CD14-positive monocyte (primary cell): ENCODE results near the gene CD180. TPM values are rescaled to one million over a fixed set of nuclear protein-coding genes. Genes with fewer than 3 reads are reported as not detected.
A peak's percentile ranks its signal among the peaks of the same experiment; 100 is the strongest.

Experiments used
- DNase-seq, 3 donors: peaks; one replicate each; pipeline ENCODE4 v3.0.0-alpha.2; 2011 to 2022
- H2AFZ ChIP-seq: 2 replicates; pipeline ENCODE4 v1.6.0; 2012; ENCODE audit warnings: mild to moderate bottlenecking, low read depth, low read length, inconsistent platforms; ENCODE audit not compliant: insufficient read depth, poor library complexity, severe bottlenecking
- H3K27ac ChIP-seq, 2 donors: 1 replicate in 1 of 2; 2 replicates in 1 of 2; pipeline ENCODE4 v1.5.1; 2012 to 2013; ENCODE audit warnings: low read length in 2 of 2, control low read depth in 1 of 2, inconsistent platforms in 1 of 2, low read depth in 1 of 2, mild to moderate bottlenecking in 1 of 2
- H3K27me3 ChIP-seq, 2 donors: one replicate each; pipeline versions ENCODE4 v1.6.0 to v1.6.1; 2011 to 2013; ENCODE audit warnings: low read length in 2 of 2; ENCODE audit not compliant: control insufficient read depth in 2 of 2, insufficient read depth in 2 of 2
- H3K36me3 ChIP-seq, 2 donors: replicated peaks in 1 of 2; 1 replicate in 1 of 2; 2 replicates in 1 of 2; pipeline versions ENCODE4 v1.5.1 to v1.6.1; 2012 to 2013; ENCODE audit warnings: low read length in 2 of 2, control low read depth in 1 of 2, inconsistent platforms in 1 of 2, mild to moderate bottlenecking in 1 of 2; ENCODE audit not compliant: insufficient read depth in 2 of 2, control insufficient read depth in 1 of 2
- H3K4me1 ChIP-seq, 2 donors: 1 replicate in 1 of 2; 2 replicates in 1 of 2; pipeline versions ENCODE4 v1.5.1 to v1.6.1; 2012 to 2013; ENCODE audit warnings: low read length in 2 of 2, control low read depth in 1 of 2, inconsistent platforms in 1 of 2, mild to moderate bottlenecking in 1 of 2, moderate library complexity in 1 of 2; ENCODE audit not compliant: insufficient read depth in 2 of 2, control insufficient read depth in 1 of 2
- H3K4me2 ChIP-seq: replicated peaks from 2 replicates; pipeline ENCODE3; 2012; ENCODE audit warnings: low read length, moderate library complexity, mild to moderate bottlenecking; ENCODE audit not compliant: poor library complexity, severe bottlenecking; ENCODE audit errors: extremely low read depth
- H3K4me3 ChIP-seq, 3 experiments: fragments of 200-600 bp in 1 of 3; sonication (generic) in 1 of 3; replicated peaks in 1 of 3; 1 replicate in 2 of 3; 2 replicates in 1 of 3; pipeline ENCODE4 v1.5.1; 2011 to 2013; ENCODE audit warnings: low read length in 3 of 3, mild to moderate bottlenecking in 3 of 3, control low read depth in 2 of 3, low read depth in 2 of 3, inconsistent platforms in 1 of 3, moderate library complexity in 1 of 3
- H3K79me2 ChIP-seq: 2 replicates; pipeline ENCODE4 v1.6.0; 2012; ENCODE audit warnings: mild to moderate bottlenecking, control low read depth, inconsistent platforms, low read length, moderate library complexity; ENCODE audit not compliant: insufficient read depth
- H3K9ac ChIP-seq: 2 replicates; pipeline ENCODE4 v1.6.0; 2017; ENCODE audit warnings: low read length, mild to moderate bottlenecking; ENCODE audit not compliant: insufficient read depth, poor library complexity, severe bottlenecking
- H3K9me3 ChIP-seq, 2 donors: replicated peaks in 1 of 2; 1 replicate in 1 of 2; 2 replicates in 1 of 2; pipeline versions ENCODE4 v1.5.1 to v1.6.1; 2012 to 2013; ENCODE audit warnings: low read length in 2 of 2, control low read depth in 1 of 2; ENCODE audit not compliant: control insufficient read depth in 1 of 2, insufficient read depth in 1 of 2
- H4K20me1 ChIP-seq: 2 replicates; pipeline ENCODE4 v1.6.0; 2012; ENCODE audit warnings: mild to moderate bottlenecking, low read length, control low read depth, moderate library complexity; ENCODE audit not compliant: insufficient read depth
- H3K27ac Mint-ChIP-seq, 7 donors: one replicate each; pipeline ENCODE4 v1.8.0; 2020; ENCODE audit warnings: mild to moderate bottlenecking in 7 of 7, mixed read lengths in 7 of 7, moderate library complexity in 6 of 7, inconsistent platforms in 2 of 7
- H3K27me3 Mint-ChIP-seq, 3 donors: one replicate each; pipeline ENCODE4 v1.8.0; 2021 to 2022; ENCODE audit warnings: low read depth in 3 of 3, mild to moderate bottlenecking in 3 of 3, mixed read lengths in 3 of 3, moderate library complexity in 3 of 3, inconsistent platforms in 1 of 3
- H3K36me3 Mint-ChIP-seq, 2 donors: one replicate each; pipeline ENCODE4 v1.8.0; 2020; ENCODE audit warnings: mixed read lengths in 2 of 2, inconsistent platforms in 1 of 2, mild to moderate bottlenecking in 1 of 2
- H3K4me1 Mint-ChIP-seq: one replicate; pipeline ENCODE4 v1.8.0; 2020; ENCODE audit warnings: mild to moderate bottlenecking, mixed read lengths
- H3K4me3 Mint-ChIP-seq, 2 donors: one replicate each; pipeline ENCODE4 v1.8.0; 2020; ENCODE audit warnings: mild to moderate bottlenecking in 2 of 2, mixed read lengths in 2 of 2, moderate library complexity in 1 of 2
- H3K9me3 Mint-ChIP-seq, 7 donors: one replicate each; pipeline ENCODE4 v1.8.0; 2020 to 2022; ENCODE audit warnings: mixed read lengths in 7 of 7, mild to moderate bottlenecking in 6 of 7, moderate library complexity in 6 of 7, inconsistent platforms in 2 of 7
- WGBS: methylation state at CpG from one replicate; pipeline ENCODE4 v1.1.5; 2013; ENCODE audit warnings: missing lambda C conversion rate; ENCODE audit not compliant: insufficient coverage; 5-methylcytosine and 5-hydroxymethylcytosine counted together
- intact Hi-C, 2 donors: fragments of 100-400 bp; cut with micrococcal nuclease; formaldehyde crosslinking; loops; one replicate each; pipeline versions ENCODE4 v1.15.0 to v1.15.1; 2023
- polyA plus RNA-seq, 3 donors: library from polyadenylated mRNA; depleted of rRNA in 1 of 3; unstranded in 2 of 3; stranded (reverse) in 1 of 3; fragments of 300-500 nt in 2 of 3; fragments of >200 nt in 1 of 3; fragmentation: Illumina TruSeq in 2 of 3; gene quantifications; 1 replicate in 2 of 3; 2 replicates in 1 of 3; pipeline ENCODE4 v1.2.3, GENCODE V29; 2012 to 2021
- TF ChIP-seq, protein P1 (sequence below): fragments of 200-600 bp; IDR thresholded peaks from one replicate; pipeline ENCODE4 v1.8.0; 2022; ENCODE audit warnings: antibody characterized with exemption, mild to moderate bottlenecking

Gene CD180
- polyA plus RNA-seq, 3 donors, result 6.1 to 22.0 (median 11.7) TPM

DNA sequence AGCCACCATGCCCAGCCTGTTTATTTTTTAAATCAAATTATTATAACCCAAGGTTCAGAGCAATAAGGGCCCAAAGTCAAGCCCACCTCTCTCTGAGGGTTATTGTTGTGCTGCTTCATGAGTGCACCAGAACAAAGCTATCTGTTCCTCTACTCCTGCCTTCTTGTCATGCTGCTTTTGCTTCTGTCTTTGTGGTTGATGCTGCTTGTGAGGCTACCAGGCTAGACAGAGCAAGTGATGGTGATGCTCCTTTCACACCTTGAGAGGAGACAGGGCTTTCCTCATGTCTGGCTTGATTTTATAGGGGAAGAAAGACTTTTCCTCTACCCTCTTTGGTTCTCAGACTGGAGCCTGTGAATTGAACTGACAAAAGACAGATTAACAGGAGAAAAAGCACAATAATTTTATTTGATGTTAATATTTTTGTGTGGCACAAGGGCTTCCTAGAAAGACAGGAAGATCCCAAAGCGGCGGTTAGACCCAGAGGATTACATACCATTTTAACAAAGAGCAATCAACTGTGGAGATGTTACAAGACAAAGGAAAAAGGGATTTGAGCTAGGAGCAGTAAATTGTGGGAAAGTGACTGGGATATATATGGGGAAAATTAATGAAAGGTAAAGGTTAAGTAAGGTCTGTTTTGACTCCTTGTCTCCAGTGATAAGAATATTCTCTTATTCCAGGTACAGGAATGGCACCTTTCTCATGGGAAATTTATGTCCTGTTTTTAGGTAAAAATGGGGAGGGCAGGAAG, 4.4 kb upstream of the CD180 start:
- H3K36me3 Mint-ChIP-seq, result no peaks in the 10 kb centered on the region

DNA sequence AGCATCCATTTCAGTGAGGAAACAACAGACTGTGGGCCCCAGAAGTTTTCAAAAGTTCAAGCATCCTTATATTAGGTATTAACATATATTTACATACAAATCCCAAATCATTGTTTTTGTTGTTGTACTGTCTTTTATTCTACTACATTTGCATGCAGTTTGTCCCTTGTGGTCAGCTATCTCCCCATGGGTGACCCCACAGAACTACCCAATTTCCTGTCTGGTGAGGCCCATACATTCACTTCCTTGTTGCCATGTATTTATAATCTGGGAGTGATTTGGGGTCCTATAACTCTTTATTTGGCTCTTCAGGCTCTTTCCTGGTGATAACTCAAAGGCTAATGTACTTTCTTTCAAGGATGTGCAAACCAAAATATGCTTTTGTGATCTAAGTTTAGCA, 3.3 kb upstream of the CD180 start:
- DNase-seq, result no peak
- Histone ChIP-seq H3K4me1 (peaks cover 82 to 91% of the 10 kb centered on the region in 2 donors), H2AFZ (no peak overlapping the region), H3K4me2 (no peak overlapping the region), H4K20me1 (no peaks in the 10 kb centered on the region), H3K36me3 (no peaks in the 10 kb centered on the region), H3K9ac (no peak overlapping the region), H3K27ac (peak overlapping the region in 1 of 2 donors; percentile 42), H3K4me3 (no peak overlapping the region), H3K27me3 (no peaks in the 10 kb centered on the region), H3K9me3 (no peaks in the 10 kb centered on the region), H3K79me2 (peaks cover 28% of the 10 kb centered on the region)
- Mint-ChIP-seq H3K27ac (peak overlapping the region in 2 of 7 donors; percentile 76 to 77), H3K36me3 (peaks cover under 1 to 5% of the 10 kb centered on the region in 2 donors), H3K27me3 (peaks cover 0 to 3% (median 1%) of the 10 kb centered on the region in 3 donors), H3K4me3 (no peak overlapping the region), H3K4me1 (peaks cover 82% of the 10 kb centered on the region), H3K9me3 (peaks cover 0 to 2% (median 0%) of the 10 kb centered on the region in 7 donors)
- intact Hi-C loops, result no loop called here
- TF ChIP-seq, protein P1, sequence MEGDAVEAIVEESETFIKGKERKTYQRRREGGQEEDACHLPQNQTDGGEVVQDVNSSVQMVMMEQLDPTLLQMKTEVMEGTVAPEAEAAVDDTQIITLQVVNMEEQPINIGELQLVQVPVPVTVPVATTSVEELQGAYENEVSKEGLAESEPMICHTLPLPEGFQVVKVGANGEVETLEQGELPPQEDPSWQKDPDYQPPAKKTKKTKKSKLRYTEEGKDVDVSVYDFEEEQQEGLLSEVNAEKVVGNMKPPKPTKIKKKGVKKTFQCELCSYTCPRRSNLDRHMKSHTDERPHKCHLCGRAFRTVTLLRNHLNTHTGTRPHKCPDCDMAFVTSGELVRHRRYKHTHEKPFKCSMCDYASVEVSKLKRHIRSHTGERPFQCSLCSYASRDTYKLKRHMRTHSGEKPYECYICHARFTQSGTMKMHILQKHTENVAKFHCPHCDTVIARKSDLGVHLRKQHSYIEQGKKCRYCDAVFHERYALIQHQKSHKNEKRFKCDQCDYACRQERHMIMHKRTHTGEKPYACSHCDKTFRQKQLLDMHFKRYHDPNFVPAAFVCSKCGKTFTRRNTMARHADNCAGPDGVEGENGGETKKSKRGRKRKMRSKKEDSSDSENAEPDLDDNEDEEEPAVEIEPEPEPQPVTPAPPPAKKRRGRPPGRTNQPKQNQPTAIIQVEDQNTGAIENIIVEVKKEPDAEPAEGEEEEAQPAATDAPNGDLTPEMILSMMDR, result no peak

More for the DNA sequence above, 4.4 kb upstream of the CD180 start:
- Histone ChIP-seq H3K9me3 (no peaks in the 10 kb centered on the region), H3K9ac (no peak overlapping the region), H3K4me2 (no peak overlapping the region), H3K4me1 (peaks cover 82 to 91% of the 10 kb centered on the region in 2 donors), H3K79me2 (peaks cover 17% of the 10 kb centered on the region), H3K27me3 (no peaks in the 10 kb centered on the region), H4K20me1 (no peaks in the 10 kb centered on the region), H3K36me3 (no peaks in the 10 kb centered on the region), H2AFZ (no peak overlapping the region), H3K4me3 (no peak overlapping the region), H3K27ac (no peak overlapping the region)
- TF ChIP-seq, protein P1, result no peak
- peaks cover 82% of the 10 kb centered on the region for H3K4me1 Mint-ChIP-seq
- WGBS, result no CpG with 5 or more reads among the region's 2 CpGs
- no peak overlapping the region for H3K4me3 Mint-ChIP-seq
- H3K27me3 Mint-ChIP-seq, result peaks cover 0 to 3% (median 1%) of the 10 kb centered on the region in 3 donors
- DNase-seq, result no peak
- intact Hi-C loops, result no loop called here
- peak overlapping the region in 3 of 7 donors; percentile 11 to 66 (median 22) for H3K27ac Mint-ChIP-seq
- peaks cover 0 to 2% (median 0%) of the 10 kb centered on the region in 7 donors for H3K9me3 Mint-ChIP-seq
